SIG-M5 treated with dmso at 0.1 percent for 504 hours (cell line): ENCODE measurements around the gene STRIP1.

ENCODE experiments used
- DNase-seq: peaks from one replicate; lab custom pipeline; 2025; ENCODE audit not compliant: unreplicated experiment; lab: John Stamatoyannopoulos, UW

STRIP1 gene

DNA sequence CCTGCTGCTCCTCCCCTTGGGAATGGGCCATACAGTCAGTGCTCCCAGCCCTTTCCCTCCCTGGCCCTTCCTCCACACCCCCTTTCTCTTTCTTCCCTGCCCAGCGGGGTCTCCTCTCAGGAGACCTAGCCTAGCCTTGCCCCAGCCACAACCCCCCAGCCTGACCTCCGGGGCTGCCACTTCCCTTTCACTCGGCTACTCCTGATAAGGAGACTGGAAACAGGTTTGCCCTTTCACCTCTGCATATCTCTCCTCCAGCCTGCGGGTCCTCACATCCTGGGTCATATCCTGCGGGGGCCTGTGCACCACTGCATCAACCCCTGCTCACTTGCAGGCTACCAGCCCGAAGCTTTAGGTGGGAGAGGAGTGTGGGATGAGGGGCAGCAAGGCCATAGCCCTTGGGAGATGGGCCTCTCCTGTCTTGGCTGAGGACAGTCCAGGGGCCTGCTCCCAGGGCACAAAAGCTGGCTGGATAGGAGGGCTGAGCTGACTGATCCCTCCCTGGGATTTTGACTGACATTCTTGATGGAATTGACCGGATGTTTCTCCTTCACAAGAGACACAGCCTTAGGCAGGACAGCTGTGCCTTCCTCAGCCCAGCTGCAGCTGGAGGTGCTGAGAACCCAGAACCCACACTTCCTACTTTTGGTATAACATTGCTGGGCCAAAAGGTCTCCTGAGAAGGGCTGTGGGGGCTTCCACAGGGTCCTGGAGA is 55.3 kb downstream of the STRIP1 start:
- DNase-seq, result no peak

DNA sequence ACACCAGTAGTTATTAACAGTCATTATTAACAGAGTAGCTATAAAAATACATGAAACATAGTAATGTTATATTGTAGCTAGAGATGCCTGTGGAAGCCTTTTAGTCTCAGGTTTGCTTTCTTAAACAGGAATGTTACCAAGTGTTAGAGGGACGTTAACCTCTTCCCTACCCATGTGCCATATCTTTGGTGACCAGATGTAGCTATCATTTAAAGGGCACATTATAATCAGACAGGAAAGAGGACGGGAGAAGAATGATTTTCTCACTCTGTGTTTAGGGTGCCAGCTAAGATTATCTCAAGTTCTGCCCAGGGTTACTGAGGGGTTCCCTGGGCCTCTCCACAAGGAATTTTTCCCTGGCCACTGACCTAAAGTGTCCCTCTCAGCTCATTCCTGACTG is 57.0 kb downstream of the STRIP1 start:
- no peak for DNase-seq

DNA sequence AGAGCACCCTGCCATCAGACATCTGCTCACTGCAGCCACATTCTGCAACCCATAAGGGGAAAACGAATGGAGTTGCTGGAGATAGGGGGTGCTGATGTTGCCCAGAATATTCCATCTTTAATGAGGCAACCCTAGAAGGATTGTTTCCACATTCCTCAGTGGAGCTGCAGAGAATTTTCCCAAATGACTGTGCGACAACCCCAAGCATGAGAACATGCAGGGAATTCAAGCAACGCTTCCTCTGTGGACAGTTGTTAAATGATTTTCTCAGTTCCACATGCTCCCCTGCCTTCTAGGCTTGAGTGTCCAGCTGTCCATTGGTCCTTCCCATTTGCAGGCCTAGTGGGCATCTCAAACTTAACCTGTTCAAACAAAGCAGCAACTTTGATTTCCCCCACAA is 57.4 kb downstream of the STRIP1 start:
- no peak for DNase-seq

DNA sequence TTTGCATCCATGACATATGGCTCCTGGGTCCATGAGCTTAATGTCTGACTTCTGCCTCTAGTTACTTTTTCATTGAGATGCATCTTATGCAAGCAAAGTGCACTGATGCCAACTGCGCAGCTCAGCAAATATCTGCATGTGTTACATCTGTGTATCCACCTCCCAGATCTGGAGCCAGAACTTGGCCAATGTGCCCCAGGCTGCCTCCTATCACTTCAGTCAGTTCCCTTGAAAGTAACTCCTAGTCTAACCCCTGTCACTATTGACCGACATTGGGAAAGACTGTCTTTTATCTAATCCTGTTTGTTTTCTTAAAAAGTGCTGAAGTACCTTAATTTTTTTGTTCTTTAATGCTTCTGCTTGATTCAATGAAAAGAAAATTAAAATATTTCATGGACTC is 58.6 kb downstream of the STRIP1 start:
- DNase-seq, result no peak

DNA sequence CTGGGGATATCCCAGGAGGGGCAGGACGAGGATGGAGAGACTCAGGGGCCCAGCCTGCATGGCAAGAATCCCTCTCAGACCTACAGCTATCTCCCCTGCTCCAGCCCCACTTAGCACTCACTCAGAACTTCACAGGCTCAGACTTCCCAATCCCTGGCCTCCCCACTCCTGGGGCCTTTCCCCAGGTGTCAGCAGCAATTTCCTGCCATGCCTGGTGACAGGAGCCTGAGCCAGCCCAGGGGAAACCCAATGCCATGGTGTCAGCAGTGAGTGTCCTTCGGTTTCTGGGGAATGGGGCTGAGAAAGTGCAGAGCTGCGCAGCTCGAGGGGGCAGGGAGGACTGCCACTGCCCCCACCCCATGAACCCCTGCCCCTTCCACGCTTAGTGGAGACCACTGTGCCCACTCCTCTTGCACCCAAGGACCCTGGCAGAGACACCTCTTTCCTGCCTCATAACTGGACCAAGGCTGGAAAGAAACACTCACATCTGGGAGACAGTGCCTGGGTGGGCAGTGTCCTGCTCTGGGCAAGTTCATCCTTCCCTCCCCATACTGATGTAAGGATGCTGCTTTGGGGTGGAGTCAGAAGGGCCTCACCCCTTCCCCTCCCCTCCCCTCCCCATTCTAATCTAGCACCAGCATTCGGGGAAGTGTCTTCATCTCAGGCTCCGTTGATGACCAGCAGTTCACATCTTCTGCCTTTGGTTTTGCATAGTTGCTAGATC is 60.7 kb downstream of the STRIP1 start:
- DNase-seq, result no peak

DNA sequence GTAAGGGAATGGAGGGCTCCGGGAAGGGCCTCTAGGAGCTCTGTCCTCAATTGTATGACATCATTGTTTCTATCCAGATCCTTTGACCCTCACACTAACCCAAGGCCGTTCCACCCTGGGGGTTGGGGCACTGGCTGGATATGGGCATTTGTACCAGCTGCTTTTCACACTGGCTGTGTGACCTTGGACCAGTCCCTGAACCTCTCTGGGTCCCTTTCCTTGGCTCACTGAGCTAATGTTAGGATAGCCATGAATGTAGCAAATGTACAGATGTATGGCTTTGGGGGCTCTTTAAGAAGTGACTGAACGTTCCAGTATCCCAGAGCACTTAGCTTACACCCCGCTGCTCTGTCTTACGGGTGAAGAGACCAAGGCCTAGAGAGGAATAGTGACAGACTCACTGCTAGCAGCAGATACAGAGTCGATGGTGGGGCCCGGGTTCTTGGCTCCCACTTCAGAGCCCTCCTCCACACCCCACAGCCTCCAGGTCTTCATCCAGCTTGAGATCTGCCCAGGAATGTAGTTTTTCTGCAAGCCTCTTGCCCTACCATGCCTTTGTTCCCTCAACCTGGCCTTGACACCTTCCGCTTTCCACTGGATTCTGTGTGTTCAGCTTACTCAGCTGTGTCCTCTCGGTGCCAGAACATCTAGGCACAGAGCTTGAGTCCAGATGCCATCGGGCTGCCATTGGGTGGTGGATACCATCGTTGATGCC is 63.2 kb downstream of the STRIP1 start:
- no peak for DNase-seq

DNA sequence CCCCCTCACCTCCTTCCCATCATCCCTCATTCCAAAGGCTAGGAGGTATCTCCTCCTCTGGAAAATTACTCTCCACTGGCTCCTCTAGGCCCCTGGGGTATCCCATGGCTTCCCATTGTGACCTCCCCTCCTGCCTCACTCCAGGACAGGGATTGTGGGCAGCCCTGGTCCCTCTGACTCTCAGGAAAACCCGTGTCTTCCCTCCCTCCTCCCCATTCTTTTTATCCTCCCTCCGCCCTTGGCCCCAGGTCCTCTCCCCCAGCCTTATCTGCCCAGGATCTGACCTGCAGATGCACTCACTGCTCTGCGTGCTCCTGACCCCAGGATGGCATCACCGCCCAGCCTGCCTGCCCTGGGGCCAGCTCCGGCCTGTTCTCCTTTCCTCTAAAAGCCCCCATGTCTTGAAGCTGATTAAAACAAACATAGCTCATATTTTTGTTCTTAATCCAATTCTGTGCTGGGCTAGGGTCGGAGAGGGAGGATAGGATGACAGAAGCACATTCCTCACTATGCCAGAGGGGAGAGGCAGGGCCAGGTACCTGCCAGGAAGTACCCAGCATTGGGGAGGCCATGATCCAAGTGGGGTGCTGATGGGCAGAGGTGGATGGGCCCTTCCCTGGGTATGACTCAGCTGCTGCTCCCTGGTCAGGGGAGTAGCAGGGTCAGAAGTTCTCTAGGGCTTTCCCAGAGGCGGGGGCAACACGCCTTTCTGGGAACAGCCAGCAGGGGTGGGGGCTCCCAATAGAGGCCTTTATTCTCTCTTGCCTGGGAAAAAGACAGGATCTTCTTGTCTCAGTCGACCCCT is 64.0 kb downstream of the STRIP1 start:
- DNase-seq, result no peak

DNA sequence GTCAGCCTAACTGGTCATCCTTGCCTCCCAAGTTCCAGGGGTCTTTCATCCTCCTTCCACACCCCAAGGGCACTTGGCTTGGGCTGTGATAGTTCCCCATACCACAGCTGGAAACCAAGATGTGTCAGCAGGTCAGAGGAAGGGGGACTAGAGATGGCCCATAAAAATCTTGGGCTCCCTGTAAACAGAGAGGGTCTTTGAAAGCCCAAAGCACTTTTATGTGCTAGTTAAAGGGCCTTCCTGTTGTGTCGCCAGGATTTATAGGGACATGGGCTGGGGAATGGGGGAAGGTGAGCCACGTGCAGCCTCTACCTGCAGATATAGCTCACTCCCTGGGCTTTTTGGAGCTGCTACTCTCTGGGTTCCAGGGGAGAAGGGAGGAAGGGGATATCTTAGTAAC is 65.9 kb downstream of the STRIP1 start:
- DNase-seq, result no peak

DNA sequence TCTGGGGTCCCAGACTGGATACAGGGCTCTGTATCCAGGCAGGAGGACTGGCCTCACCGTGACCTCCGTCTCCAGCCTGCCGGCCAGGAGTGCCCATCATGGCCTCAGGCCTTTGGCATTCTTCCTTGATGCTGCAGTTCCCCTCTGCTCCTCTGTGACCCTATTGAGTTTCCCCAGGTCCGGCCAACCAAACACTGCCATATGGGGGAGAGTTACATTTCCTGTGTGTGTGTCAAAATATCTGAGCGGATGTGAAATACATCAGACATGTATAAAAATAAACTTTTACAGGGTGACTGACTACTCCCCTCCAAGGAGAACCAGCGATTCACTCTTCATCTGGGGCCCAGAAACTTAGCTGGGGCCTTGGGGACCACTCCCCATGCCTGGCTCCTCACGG is 67.7 kb downstream of the STRIP1 start:
- DNase-seq, result peak; percentile 80
